ENCODE measurements around the gene PPP1R2B. TPM values are rescaled to one million over a fixed set of nuclear protein-coding genes. Genes with fewer than 3 reads are reported as not detected.
A peak's percentile ranks its signal among the peaks of the same experiment; 100 is the strongest.

Gene PPP1R2B
- polyA plus RNA-seq, 2 of the 4 experiments (the other 2 are of a cell fraction): not detected

DNA sequence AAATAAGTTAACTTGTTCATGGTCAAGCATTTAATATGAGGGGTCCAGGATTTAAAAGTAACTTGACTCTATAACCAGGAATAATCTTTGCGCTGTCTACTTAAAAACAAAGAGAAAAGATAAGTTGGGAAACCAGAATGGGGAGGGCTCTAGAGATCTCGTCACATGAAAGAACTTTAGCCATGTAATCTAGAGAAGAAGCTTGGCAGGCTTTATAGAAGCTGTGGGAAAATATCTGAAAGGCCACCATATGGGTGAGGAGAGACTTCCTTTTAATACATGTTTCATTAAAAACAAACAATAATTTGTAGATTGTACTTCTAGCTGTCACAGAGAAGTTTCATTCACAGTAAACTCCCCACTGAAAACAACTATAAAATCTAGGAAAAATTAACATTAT is 46.7 kb upstream of the PPP1R2B start (continued):
- TF ChIP-seq, protein P1, sequence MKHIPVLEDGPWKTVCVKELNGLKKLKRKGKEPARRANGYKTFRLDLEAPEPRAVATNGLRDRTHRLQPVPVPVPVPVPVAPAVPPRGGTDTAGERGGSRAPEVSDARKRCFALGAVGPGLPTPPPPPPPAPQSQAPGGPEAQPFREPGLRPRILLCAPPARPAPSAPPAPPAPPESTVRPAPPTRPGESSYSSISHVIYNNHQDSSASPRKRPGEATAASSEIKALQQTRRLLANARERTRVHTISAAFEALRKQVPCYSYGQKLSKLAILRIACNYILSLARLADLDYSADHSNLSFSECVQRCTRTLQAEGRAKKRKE (CRISPR knock-in tag; IDR thresholded peaks at IDR 0.05; ENCODE audit: low read depth): no peak
- no peak for TF ChIP-seq MAFK (IDR thresholded peaks at IDR 0.05; ENCODE audit: partially characterized antibody)

DNA sequence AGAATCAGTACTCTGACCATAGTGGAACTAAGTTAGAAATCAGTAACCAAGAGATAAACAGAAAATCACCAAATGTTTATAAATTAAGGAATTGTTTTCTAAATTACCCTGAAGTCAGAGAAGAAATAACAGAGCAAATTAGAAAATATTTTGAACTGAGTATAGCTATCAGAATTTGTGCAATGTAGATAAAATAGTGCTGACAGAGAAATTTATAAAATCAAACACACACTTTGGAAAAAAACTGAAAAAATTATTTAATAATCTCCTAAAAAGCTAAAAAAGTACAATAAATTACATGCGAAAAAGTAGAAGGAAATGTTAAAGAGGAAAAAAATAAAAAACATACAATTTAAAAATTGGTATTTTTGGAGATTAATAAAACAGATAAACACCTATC is 37.1 kb upstream of the PPP1R2B start:
- H3K4me1 ChIP-seq: no peaks in the 10 kb centered on the region
- TF ChIP-seq BHLHE40 (IDR thresholded peaks at IDR 0.05; ENCODE audit: low read depth, low read length): no peak
- peak; percentile 35 for TF ChIP-seq MAFK (IDR thresholded peaks at IDR 0.05; ENCODE audit: partially characterized antibody)
- TF ChIP-seq TP53 (CRISPR knock-in tag; IDR thresholded peaks at IDR 0.05): no peak
- TF ChIP-seq NFE2L2 (conservative IDR thresholded peaks at IDR 0.05; ENCODE audit: low read length): no peak
- CTCF ChIA-PET: no interaction called here
- POLR2A ChIA-PET: no interaction called here
- no peak for ATAC-seq
- H3K9me3 ChIP-seq: no peaks in the 10 kb centered on the region; the same call in 2 of the 3 replicates
- no peak overlapping the region for H3K27ac ChIP-seq
- no peak overlapping the region for H3K4me3 ChIP-seq
- peak; percentile 51 for FAIRE-seq
- WGBS (ENCODE audit: missing lambda C conversion rate): 92% methylated on average over 1 of the region's 1 CpG
- DNase-seq (ENCODE audit: low read depth in 1 of 2, low spot score in 1 of 2): no peak
- no peak overlapping the region for H3K4me2 ChIP-seq

- Histone ChIP-seq H3K4me2 (no peak overlapping the region), H3K9me3 (no peaks in the 10 kb centered on the region; the same call in 2 of the 3 replicates), H3K27ac (peak overlapping the region in 1 of 2 experiments; percentile 63; a peak in 3 of 6 replicates), H3K4me3 (no peak overlapping the region), H3K4me1 (no peaks in the 10 kb centered on the region)
- DNase-seq (ENCODE audit: low read depth in 1 of 2, low spot score in 1 of 2) (peak; percentile 44 to 50), ATAC-seq (peak; percentile 74 to 81; a peak in 5 of 6 replicates), FAIRE-seq (peak; percentile 79)
- CTCF ChIA-PET: interaction anchor here (0.6 to 1.8 kb wide), 7 partner anchors 10 to 1537 kb away, joined by 3 to 7 read pairs (median 3); no protein-coding TSS in a partner anchor
- WGBS (ENCODE audit: missing lambda C conversion rate): 45% methylated on average over 6 of the region's 6 CpGs
- POLR2A ChIA-PET: no interaction called here
- TF ChIP-seq, protein P2, sequence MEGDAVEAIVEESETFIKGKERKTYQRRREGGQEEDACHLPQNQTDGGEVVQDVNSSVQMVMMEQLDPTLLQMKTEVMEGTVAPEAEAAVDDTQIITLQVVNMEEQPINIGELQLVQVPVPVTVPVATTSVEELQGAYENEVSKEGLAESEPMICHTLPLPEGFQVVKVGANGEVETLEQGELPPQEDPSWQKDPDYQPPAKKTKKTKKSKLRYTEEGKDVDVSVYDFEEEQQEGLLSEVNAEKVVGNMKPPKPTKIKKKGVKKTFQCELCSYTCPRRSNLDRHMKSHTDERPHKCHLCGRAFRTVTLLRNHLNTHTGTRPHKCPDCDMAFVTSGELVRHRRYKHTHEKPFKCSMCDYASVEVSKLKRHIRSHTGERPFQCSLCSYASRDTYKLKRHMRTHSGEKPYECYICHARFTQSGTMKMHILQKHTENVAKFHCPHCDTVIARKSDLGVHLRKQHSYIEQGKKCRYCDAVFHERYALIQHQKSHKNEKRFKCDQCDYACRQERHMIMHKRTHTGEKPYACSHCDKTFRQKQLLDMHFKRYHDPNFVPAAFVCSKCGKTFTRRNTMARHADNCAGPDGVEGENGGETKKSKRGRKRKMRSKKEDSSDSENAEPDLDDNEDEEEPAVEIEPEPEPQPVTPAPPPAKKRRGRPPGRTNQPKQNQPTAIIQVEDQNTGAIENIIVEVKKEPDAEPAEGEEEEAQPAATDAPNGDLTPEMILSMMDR (IDR thresholded peaks at IDR 0.05): peak; percentile 75
- TF ChIP-seq, protein P3, sequence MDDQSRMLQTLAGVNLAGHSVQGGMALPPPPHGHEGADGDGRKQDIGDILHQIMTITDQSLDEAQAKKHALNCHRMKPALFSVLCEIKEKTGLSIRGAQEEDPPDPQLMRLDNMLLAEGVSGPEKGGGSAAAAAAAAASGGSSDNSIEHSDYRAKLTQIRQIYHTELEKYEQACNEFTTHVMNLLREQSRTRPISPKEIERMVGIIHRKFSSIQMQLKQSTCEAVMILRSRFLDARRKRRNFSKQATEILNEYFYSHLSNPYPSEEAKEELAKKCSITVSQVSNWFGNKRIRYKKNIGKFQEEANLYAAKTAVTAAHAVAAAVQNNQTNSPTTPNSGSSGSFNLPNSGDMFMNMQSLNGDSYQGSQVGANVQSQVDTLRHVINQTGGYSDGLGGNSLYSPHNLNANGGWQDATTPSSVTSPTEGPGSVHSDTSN (IDR thresholded peaks at IDR 0.05): no peak
- TF ChIP-seq HDAC2 (IDR thresholded peaks at IDR 0.05) (no peak), KDM5A (IDR thresholded peaks at IDR 0.05) (no peak), KDM1A (IDR thresholded peaks at IDR 0.05; ENCODE audit: low read depth) (no peak), MAZ (IDR thresholded peaks at IDR 0.05; ENCODE audit: borderline replicate concordance, low read depth, low read length) (no peak), TP53 (CRISPR knock-in tag; IDR thresholded peaks at IDR 0.05) (no peak), ZFP36 (IDR thresholded peaks at IDR 0.05; ENCODE audit: borderline replicate concordance, partially characterized antibody) (no peak), SMC3 (IDR thresholded peaks at IDR 0.05) (peak; percentile 90), RAD21 (conservative IDR thresholded peaks at IDR 0.05 in 1 of 2, IDR thresholded peaks at IDR 0.05 in 1 of 2) (peak; percentile 89), SREBF2 (IDR thresholded peaks at IDR 0.05) (no peak)
- TF ChIP-seq, protein P4, sequence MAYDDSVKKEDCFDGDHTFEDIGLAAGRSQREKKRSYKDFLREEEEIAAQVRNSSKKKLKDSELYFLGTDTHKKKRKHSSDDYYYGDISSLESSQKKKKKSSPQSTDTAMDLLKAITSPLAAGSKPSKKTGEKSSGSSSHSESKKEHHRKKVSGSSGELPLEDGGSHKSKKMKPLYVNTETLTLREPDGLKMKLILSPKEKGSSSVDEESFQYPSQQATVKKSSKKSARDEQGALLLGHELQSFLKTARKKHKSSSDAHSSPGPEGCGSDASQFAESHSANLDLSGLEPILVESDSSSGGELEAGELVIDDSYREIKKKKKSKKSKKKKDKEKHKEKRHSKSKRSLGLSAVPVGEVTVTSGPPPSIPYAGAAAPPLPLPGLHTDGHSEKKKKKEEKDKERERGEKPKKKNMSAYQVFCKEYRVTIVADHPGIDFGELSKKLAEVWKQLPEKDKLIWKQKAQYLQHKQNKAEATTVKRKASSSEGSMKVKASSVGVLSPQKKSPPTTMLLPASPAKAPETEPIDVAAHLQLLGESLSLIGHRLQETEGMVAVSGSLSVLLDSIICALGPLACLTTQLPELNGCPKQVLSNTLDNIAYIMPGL (CRISPR knock-in tag; IDR thresholded peaks at IDR 0.05; ENCODE audit: borderline replicate concordance): no peak
Observed at GRCh38 chr5:156815988-156816599, 34.0 kb upstream of the PPP1R2B start.

Measured in A549 (cell line).